WTC11 (cell line): ENCODE measurements around the gene MRGPRF. TPM values are rescaled to one million over a fixed set of nuclear protein-coding genes. Genes with fewer than 3 reads are reported as not detected.

Source experiments
- ATAC-seq: fragments of 200-7000 bp; cut with Tn5 transposase; 2 replicates; pipeline ENCODE4 v1.10.0; 2021; ENCODE audit warnings: mild to moderate bottlenecking, moderate library complexity
- CTCF ChIA-PET: fragments of 300-600 bp; sonication (Branson Sonifier 250); formaldehyde crosslinking; loops from one replicate; lab custom pipeline; 2021; ENCODE audit warnings: antibody characterized with exemption; lab: Charles Lee
- POLR2A ChIA-PET: fragments of 350-600 bp; sonication (Branson Sonifier 250); formaldehyde crosslinking; loops from one replicate; lab custom pipeline; 2021; ENCODE audit warnings: antibody characterized with exemption; lab: Charles Lee
- DNase-seq: peaks from one replicate; pipeline ENCODE4 v3.0.0; 2021; ENCODE audit warnings: low spot score
- H3K27ac Mint-ChIP-seq: 2 replicates; pipeline ENCODE4 v1.8.0; 2021; ENCODE audit warnings: mixed read lengths
- H3K27me3 Mint-ChIP-seq: 2 replicates; pipeline ENCODE4 v1.8.0; 2021; ENCODE audit warnings: low read depth, mild to moderate bottlenecking, moderate library complexity, mixed read lengths
- H3K36me3 Mint-ChIP-seq: 2 replicates; pipeline ENCODE4 v1.8.0; 2021; ENCODE audit warnings: mixed read lengths
- H3K4me1 Mint-ChIP-seq: 2 replicates; pipeline ENCODE4 v1.8.0; 2022; ENCODE audit warnings: mixed read lengths
- H3K4me3 Mint-ChIP-seq: 2 replicates; pipeline ENCODE4 v1.8.0; 2021; ENCODE audit warnings: mild to moderate bottlenecking, moderate library complexity, mixed read lengths
- H3K9me3 Mint-ChIP-seq: 2 replicates; pipeline ENCODE4 v1.8.0; 2021; ENCODE audit warnings: mixed read lengths
- ARID4B ChIP-seq: sonication (generic); formaldehyde crosslinking; IDR thresholded peaks from 2 replicates; pipeline ENCODE4 v1.8.0; 2023; ENCODE audit warnings: missing genetic modification reagents, mild to moderate bottlenecking, borderline replicate concordance
- CBFB ChIP-seq: sonication (generic); formaldehyde crosslinking; IDR thresholded peaks from 2 replicates; pipeline ENCODE4 v1.8.1; 2022; ENCODE audit warnings: mild to moderate bottlenecking, low read depth, missing genetic modification reagents
- CREB1 ChIP-seq: sonication (generic); formaldehyde crosslinking; IDR thresholded peaks from 2 replicates; pipeline ENCODE4 v1.8.0; 2023; ENCODE audit warnings: mild to moderate bottlenecking, missing genetic modification reagents
- HMGA2 ChIP-seq: fragments of 250-450 bp; sonication (Bioruptor Pico); IDR thresholded peaks from 2 replicates; pipeline ENCODE4 v1.4.0; 2021; ENCODE audit warnings: mild to moderate bottlenecking, moderate library complexity
- JAZF1 ChIP-seq: fragments of 250-450 bp; sonication (Bioruptor Pico); IDR thresholded peaks from 2 replicates; pipeline ENCODE4 v1.9.0; 2021; ENCODE audit warnings: moderate library complexity, mild to moderate bottlenecking, inconsistent platforms
- JUN ChIP-seq: sonication (generic); formaldehyde crosslinking; IDR thresholded peaks from 2 replicates; pipeline ENCODE4 v1.8.0; 2023; ENCODE audit warnings: mild to moderate bottlenecking, missing genetic modification reagents
- MXD4 ChIP-seq: fragments of 250-450 bp; sonication (Bioruptor Pico); IDR thresholded peaks from 2 replicates; pipeline ENCODE4 v1.8.0; 2021; ENCODE audit warnings: mild to moderate bottlenecking, moderate library complexity, borderline replicate concordance
- NR3C1 ChIP-seq: sonication (generic); formaldehyde crosslinking; conservative IDR thresholded peaks from 2 replicates; pipeline ENCODE4 v1.8.1; 2023; ENCODE audit warnings: low read depth, mild to moderate bottlenecking, missing genetic modification reagents
- RELA ChIP-seq: sonication (generic); formaldehyde crosslinking; IDR thresholded peaks from 2 replicates; pipeline ENCODE4 v1.8.1; 2022; ENCODE audit warnings: missing genetic modification reagents, mild to moderate bottlenecking, borderline replicate concordance
- STAT6 ChIP-seq: sonication (generic); formaldehyde crosslinking; conservative IDR thresholded peaks from 2 replicates; pipeline ENCODE4 v1.8.1; 2023; ENCODE audit warnings: mild to moderate bottlenecking, low read depth, missing genetic modification reagents, moderate library complexity
- TCF7 ChIP-seq: sonication (generic); formaldehyde crosslinking; IDR thresholded peaks from 2 replicates; pipeline ENCODE4 v1.8.0; 2022; ENCODE audit warnings: mild to moderate bottlenecking, low read depth, missing genetic modification reagents, moderate library complexity
- TEAD1 ChIP-seq: sonication (generic); formaldehyde crosslinking; IDR thresholded peaks from 2 replicates; pipeline ENCODE4 v1.8.0; 2022; ENCODE audit warnings: mild to moderate bottlenecking, missing genetic modification reagents
- ZNF317 ChIP-seq: sonication (generic); formaldehyde crosslinking; IDR thresholded peaks from 2 replicates; pipeline ENCODE4 v1.8.1; 2023; ENCODE audit warnings: low read depth, mild to moderate bottlenecking, moderate library complexity, missing genetic modification reagents, borderline replicate concordance
- ZNF396 ChIP-seq: fragments of 250-450 bp; sonication (Bioruptor Pico); IDR thresholded peaks from 2 replicates; pipeline ENCODE4 v1.8.0; 2021; ENCODE audit warnings: mild to moderate bottlenecking, moderate library complexity, borderline replicate concordance
- ZNF416 ChIP-seq: fragments of 250-450 bp; sonication (Bioruptor Pico); IDR thresholded peaks from 2 replicates; pipeline ENCODE4 v1.9.0; 2021; ENCODE audit warnings: mild to moderate bottlenecking, inconsistent platforms
- total RNA-seq: library from RNA; stranded (reverse); gene quantifications from 3 replicates; pipeline ENCODE4 v1.2.3, GENCODE V29; 2021
- TF ChIP-seq, protein P1 (sequence below): fragments of 250-450 bp; sonication (Bioruptor Pico); IDR thresholded peaks from 2 replicates; pipeline ENCODE4 v1.9.0; 2021; ENCODE audit warnings: mild to moderate bottlenecking
- TF ChIP-seq, protein P2 (sequence below): sonication (generic); formaldehyde crosslinking; IDR thresholded peaks from 2 replicates; pipeline ENCODE4 v1.8.0; 2022; ENCODE audit warnings: mild to moderate bottlenecking, missing genetic modification reagents
- TF ChIP-seq, protein P3 (sequence below): fragments of 200-600 bp; IDR thresholded peaks from 2 replicates; pipeline ENCODE4 v1.8.0; 2022; ENCODE audit warnings: antibody characterized with exemption
- TF ChIP-seq, protein P4 (sequence below): sonication (generic); formaldehyde crosslinking; IDR thresholded peaks from 2 replicates; pipeline ENCODE4 v1.8.1; 2023; ENCODE audit warnings: mild to moderate bottlenecking, missing genetic modification reagents

The MRGPRF gene
- total RNA-seq, 1 experiment from 2014 or later, result 3.8 TPM

DNA sequence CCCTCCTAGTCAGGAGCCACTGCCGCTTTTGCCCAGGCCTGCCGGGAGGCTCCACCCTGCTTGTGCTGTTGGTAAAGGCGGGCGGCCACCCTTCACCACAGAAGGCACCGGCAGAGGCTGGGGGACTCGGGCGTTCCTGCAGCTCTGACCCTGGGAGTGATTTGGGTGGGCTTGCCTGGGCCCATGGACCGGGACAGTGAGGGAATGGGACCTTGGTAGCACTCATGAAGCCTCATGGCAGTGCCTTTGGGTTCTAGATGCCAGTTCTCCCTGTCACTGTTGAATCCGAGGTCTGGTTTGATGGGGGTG lies 40.1 kb upstream of the MRGPRF start:
- ChIA-PET CTCF (no interaction called here), POLR2A (no interaction called here)
- ATAC-seq (no peak), DNase-seq (no peak)
- Mint-ChIP-seq H3K36me3 (peaks cover 2% of the 10 kb centered on the region; the same call in 1 of the 2 replicates), H3K27me3 (no peaks in the 10 kb centered on the region), H3K4me1 (peaks cover 13% of the 10 kb centered on the region), H3K27ac (no peak overlapping the region; the same call in 1 of the 2 replicates), H3K4me3 (no peak overlapping the region), H3K9me3 (no peaks in the 10 kb centered on the region)
- no peak for TF ChIP-seq JUN
- no peak for TF ChIP-seq ARID4B
- TF ChIP-seq STAT6, result no peak
- TF ChIP-seq CREB1, result no peak
- TF ChIP-seq MXD4 (CRISPR knock-in tag), result no peak
- TF ChIP-seq ZNF416 (CRISPR knock-in tag), result no peak

DNA sequence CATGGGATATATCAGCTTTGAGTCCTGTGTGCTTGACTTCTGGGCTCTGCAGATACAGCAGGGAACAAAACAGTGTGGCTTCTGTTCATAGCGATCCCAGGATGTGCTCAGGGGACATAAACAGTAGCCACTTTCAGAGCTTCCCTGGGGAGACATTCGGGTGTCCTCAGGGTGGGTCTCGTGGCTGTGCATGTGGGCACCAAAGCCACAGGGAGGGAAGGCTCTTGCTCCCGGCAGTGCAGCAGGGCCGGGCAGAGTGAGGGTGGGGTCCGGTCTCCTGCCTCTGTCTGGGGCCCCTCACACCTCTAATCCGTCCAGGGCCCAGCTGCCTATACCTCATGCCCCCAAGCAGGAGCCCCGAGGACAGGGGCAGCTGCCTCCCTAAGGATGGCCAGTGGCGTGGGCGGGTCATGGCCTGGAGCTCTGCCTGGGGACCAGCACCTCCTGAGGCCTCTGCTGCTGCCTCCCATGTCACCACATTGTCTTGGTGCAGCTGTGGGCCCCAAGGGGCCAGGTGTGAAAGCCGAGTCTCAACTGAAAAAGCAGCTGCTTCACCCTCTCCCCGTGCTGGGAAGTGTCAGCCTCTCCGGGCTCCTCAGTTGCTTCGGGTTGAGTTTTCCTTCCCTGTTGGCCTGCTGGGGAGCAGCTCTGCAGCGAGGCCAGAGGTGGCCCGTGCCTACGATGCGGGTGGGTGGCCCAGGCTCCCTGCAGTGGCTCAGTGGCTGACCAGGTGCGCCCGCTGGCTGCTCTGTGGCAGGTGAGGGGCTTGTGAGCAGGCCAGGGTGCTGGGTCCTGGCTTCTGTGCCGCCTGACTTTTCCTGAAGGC lies 39.5 kb upstream of the MRGPRF start:
- ChIA-PET POLR2A (interaction anchor here (0.7 kb wide), 1 partner anchor 40 kb away, joined by 3 read pairs; the partner anchor contains the start of gene MRGPRF), CTCF (no interaction called here)
- TF ChIP-seq TCF7 (CRISPR knock-in tag) (no peak), NR3C1 (no peak), ZNF416 (CRISPR knock-in tag) (no peak), JUN (no peak), ZNF317 (CRISPR knock-in tag) (no peak), JAZF1 (CRISPR knock-in tag) (no peak), HMGA2 (CRISPR knock-in tag) (no peak), TEAD1 (CRISPR knock-in tag) (no peak), CBFB (no peak), RELA (CRISPR knock-in tag) (no peak), ZNF396 (CRISPR knock-in tag) (no peak)
- TF ChIP-seq, protein P1, sequence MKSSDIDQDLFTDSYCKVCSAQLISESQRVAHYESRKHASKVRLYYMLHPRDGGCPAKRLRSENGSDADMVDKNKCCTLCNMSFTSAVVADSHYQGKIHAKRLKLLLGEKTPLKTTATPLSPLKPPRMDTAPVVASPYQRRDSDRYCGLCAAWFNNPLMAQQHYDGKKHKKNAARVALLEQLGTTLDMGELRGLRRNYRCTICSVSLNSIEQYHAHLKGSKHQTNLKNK (CRISPR knock-in tag), result no peak
- TF ChIP-seq, protein P2, sequence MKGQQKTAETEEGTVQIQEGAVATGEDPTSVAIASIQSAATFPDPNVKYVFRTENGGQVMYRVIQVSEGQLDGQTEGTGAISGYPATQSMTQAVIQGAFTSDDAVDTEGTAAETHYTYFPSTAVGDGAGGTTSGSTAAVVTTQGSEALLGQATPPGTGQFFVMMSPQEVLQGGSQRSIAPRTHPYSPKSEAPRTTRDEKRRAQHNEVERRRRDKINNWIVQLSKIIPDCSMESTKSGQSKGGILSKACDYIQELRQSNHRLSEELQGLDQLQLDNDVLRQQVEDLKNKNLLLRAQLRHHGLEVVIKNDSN, result no peak
- TF ChIP-seq, protein P3, sequence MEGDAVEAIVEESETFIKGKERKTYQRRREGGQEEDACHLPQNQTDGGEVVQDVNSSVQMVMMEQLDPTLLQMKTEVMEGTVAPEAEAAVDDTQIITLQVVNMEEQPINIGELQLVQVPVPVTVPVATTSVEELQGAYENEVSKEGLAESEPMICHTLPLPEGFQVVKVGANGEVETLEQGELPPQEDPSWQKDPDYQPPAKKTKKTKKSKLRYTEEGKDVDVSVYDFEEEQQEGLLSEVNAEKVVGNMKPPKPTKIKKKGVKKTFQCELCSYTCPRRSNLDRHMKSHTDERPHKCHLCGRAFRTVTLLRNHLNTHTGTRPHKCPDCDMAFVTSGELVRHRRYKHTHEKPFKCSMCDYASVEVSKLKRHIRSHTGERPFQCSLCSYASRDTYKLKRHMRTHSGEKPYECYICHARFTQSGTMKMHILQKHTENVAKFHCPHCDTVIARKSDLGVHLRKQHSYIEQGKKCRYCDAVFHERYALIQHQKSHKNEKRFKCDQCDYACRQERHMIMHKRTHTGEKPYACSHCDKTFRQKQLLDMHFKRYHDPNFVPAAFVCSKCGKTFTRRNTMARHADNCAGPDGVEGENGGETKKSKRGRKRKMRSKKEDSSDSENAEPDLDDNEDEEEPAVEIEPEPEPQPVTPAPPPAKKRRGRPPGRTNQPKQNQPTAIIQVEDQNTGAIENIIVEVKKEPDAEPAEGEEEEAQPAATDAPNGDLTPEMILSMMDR, result no peak
- TF ChIP-seq, protein P4, sequence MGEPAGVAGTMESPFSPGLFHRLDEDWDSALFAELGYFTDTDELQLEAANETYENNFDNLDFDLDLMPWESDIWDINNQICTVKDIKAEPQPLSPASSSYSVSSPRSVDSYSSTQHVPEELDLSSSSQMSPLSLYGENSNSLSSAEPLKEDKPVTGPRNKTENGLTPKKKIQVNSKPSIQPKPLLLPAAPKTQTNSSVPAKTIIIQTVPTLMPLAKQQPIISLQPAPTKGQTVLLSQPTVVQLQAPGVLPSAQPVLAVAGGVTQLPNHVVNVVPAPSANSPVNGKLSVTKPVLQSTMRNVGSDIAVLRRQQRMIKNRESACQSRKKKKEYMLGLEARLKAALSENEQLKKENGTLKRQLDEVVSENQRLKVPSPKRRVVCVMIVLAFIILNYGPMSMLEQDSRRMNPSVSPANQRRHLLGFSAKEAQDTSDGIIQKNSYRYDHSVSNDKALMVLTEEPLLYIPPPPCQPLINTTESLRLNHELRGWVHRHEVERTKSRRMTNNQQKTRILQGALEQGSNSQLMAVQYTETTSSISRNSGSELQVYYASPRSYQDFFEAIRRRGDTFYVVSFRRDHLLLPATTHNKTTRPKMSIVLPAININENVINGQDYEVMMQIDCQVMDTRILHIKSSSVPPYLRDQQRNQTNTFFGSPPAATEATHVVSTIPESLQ (CRISPR knock-in tag), result no peak

More for the DNA sequence above, 39.5 kb upstream of the MRGPRF start:
- ATAC-seq, result no peak
- H3K4me1 Mint-ChIP-seq, result peaks cover 19% of the 10 kb centered on the region
- no peak overlapping the region for H3K4me3 Mint-ChIP-seq
- peaks cover 2% of the 10 kb centered on the region; the same call in 1 of the 2 replicates for H3K36me3 Mint-ChIP-seq
- no peaks in the 10 kb centered on the region for H3K9me3 Mint-ChIP-seq
- no peaks in the 10 kb centered on the region for H3K27me3 Mint-ChIP-seq
- no peak overlapping the region; the same call in 1 of the 2 replicates for H3K27ac Mint-ChIP-seq
- DNase-seq, result no peak
